Sigmoid colon (tissue), 7 donors: ENCODE results near the gene RBM47. TPM values are rescaled to one million over a fixed set of nuclear protein-coding genes. Genes with fewer than 3 reads are reported as not detected.

Source experiments
- DNase-seq: peaks from one replicate; pipeline ENCODE4 v3.0.0-alpha.2; 2019
- H3K27ac ChIP-seq, 4 donors: fragments of 200-600 bp; sonication (generic); one replicate each; pipeline ENCODE4 v1.5.1; 2016 to 2019; ENCODE audit warnings: mild to moderate bottlenecking in 1 of 4
- H3K27me3 ChIP-seq, 3 donors: fragments of 200-600 bp; sonication (generic); one replicate each; pipeline ENCODE4 v1.5.1; 2019; ENCODE audit warnings: mild to moderate bottlenecking in 1 of 3
- H3K36me3 ChIP-seq, 4 donors: fragments of 200-600 bp; sonication (generic); one replicate each; pipeline ENCODE4 v1.5.1; 2016 to 2019
- H3K4me1 ChIP-seq, 4 donors: fragments of 200-600 bp; sonication (generic); one replicate each; pipeline ENCODE4 v1.5.1; 2017 to 2019
- H3K4me3 ChIP-seq, 4 donors: fragments of 200-600 bp; sonication (generic); one replicate each; pipeline ENCODE4 v1.5.1; 2017 to 2019; ENCODE audit warnings: mild to moderate bottlenecking in 2 of 4, moderate library complexity in 1 of 4
- H3K9me3 ChIP-seq, 4 donors: fragments of 200-600 bp in 3 of 4; sonication (generic) in 3 of 4; one replicate each; pipeline versions ENCODE4 v1.5.1 to v1.6.1; 2013 to 2019
- CTCF ChIP-seq, 4 experiments: fragments of 450-650 bp in 3 of 4; fragments of 200-600 bp in 1 of 4; IDR thresholded peaks; one replicate each; pipeline ENCODE4 v1.5.1; 2016 to 2019; ENCODE audit warnings: antibody characterized with exemption in 4 of 4, mild to moderate bottlenecking in 3 of 4, moderate library complexity in 2 of 4
- EP300 ChIP-seq, 4 donors: sonication (generic); formaldehyde crosslinking; IDR thresholded peaks; one replicate each; pipeline ENCODE4 v1.6.1; 2017; ENCODE audit warnings: antibody characterized with exemption in 4 of 4
- POLR2A ChIP-seq, 2 donors: fragments of 450-650 bp; IDR thresholded peaks; one replicate each; pipeline ENCODE4 v1.6.1; 2016; ENCODE audit warnings: antibody characterized with exemption in 2 of 2, mild to moderate bottlenecking in 2 of 2, moderate library complexity in 2 of 2
- POLR2AphosphoS5 ChIP-seq, 4 donors: sonication (generic); formaldehyde crosslinking; IDR thresholded peaks; one replicate each; pipeline ENCODE4 v1.6.1; 2017; ENCODE audit warnings: antibody characterized with exemption in 4 of 4
- whole genome bisulfite sequencing, 2 donors: extraction: QIAGEN DNeasy Blood & Tissue Kit; methylation state at CpG; one replicate each; pipeline ENCODE4 v1.1.7; 2013; 5-methylcytosine and 5-hydroxymethylcytosine counted together
- intact Hi-C: fragments of 100-400 bp; cut with DNase I; formaldehyde crosslinking; loops from one replicate; pipeline ENCODE4 v1.15.1; 2023
- polyA plus RNA-seq, 3 donors: library from polyadenylated mRNA; stranded (reverse); fragments of 200-250 nt; gene quantifications; one replicate each; pipeline ENCODE4 v1.2.3, GENCODE V29; 2013
- total RNA-seq, 4 donors: library from RNA; depleted of rRNA; stranded (reverse); fragments of >200 nt; gene quantifications; one replicate each; pipeline ENCODE4 v1.1.0, GENCODE V29; 2016
- donor health status: healthy with polysubstance abuse.
- donor health status: Bipolar disorder and iron deficiency.
- donor health status: healthy.

RBM47 gene
- total and polyA plus RNA-seq, 7 donors: 7.2 to 148 (median 21.2) TPM

GRCh38 chr4:40473578-40474388 is 155.9 kb downstream of the RBM47 start:
- 22 to 67% methylated on average over 9 of the region's 9 CpGs for WGBS, 2 donors
- no peaks in the 10 kb centered on the region for H3K9me3 ChIP-seq
- H3K36me3 ChIP-seq: no peaks in the 10 kb centered on the region
- H3K4me3 ChIP-seq: no peak overlapping the region
- no peaks in the 10 kb centered on the region for H3K27me3 ChIP-seq
- H3K4me1 ChIP-seq: no peaks in the 10 kb centered on the region
- intact Hi-C loops: no loop called here
- no peak for DNase-seq
- TF ChIP-seq EP300 (IDR thresholded peaks at IDR 0.05): no peak
- no peak for TF ChIP-seq POLR2A (IDR thresholded peaks at IDR 0.05)
- TF ChIP-seq CTCF (IDR thresholded peaks at IDR 0.05): no peak
- no peak for TF ChIP-seq POLR2AphosphoS5 (IDR thresholded peaks at IDR 0.05)
- H3K27ac ChIP-seq: no peak overlapping the region

GRCh38 chr4:40471923-40472322 is 157.7 kb downstream of the RBM47 start:
- 74 to 92% methylated on average over 3 of the region's 3 CpGs for WGBS, 2 donors

GRCh38 chr4:40466789-40467188 is 162.9 kb downstream of the RBM47 start:
- intact Hi-C loops: no loop called here
- TF ChIP-seq EP300 (IDR thresholded peaks at IDR 0.05) (no peak), POLR2AphosphoS5 (IDR thresholded peaks at IDR 0.05) (no peak), POLR2A (IDR thresholded peaks at IDR 0.05) (no peak), CTCF (IDR thresholded peaks at IDR 0.05) (no peak)
- Histone ChIP-seq H3K27ac (no peak overlapping the region), H3K4me1 (no peaks in the 10 kb centered on the region), H3K4me3 (no peak overlapping the region), H3K9me3 (no peaks in the 10 kb centered on the region), H3K27me3 (no peaks in the 10 kb centered on the region), H3K36me3 (no peaks in the 10 kb centered on the region)
- WGBS, 2 donors: 82 to 96% methylated on average over 1 of the region's 1 CpG
- no peak for DNase-seq

More at GRCh38 chr4:40471923-40472322, 157.7 kb downstream of the RBM47 start:
- TF ChIP-seq CTCF (IDR thresholded peaks at IDR 0.05) (no peak), POLR2AphosphoS5 (IDR thresholded peaks at IDR 0.05) (no peak), POLR2A (IDR thresholded peaks at IDR 0.05) (no peak), EP300 (IDR thresholded peaks at IDR 0.05) (no peak)
- Histone ChIP-seq H3K4me1 (no peaks in the 10 kb centered on the region), H3K4me3 (no peak overlapping the region), H3K27ac (no peak overlapping the region), H3K27me3 (no peaks in the 10 kb centered on the region), H3K9me3 (no peaks in the 10 kb centered on the region), H3K36me3 (no peaks in the 10 kb centered on the region)
- intact Hi-C loops: no loop called here
- DNase-seq: no peak

GRCh38 chr4:40462326-40462725 is 167.3 kb downstream of the RBM47 start:
- Histone ChIP-seq H3K27ac (no peak overlapping the region), H3K27me3 (no peaks in the 10 kb centered on the region), H3K9me3 (no peaks in the 10 kb centered on the region), H3K4me1 (no peaks in the 10 kb centered on the region), H3K4me3 (no peak overlapping the region), H3K36me3 (no peaks in the 10 kb centered on the region)
- TF ChIP-seq POLR2A (IDR thresholded peaks at IDR 0.05) (no peak), CTCF (IDR thresholded peaks at IDR 0.05) (no peak), EP300 (IDR thresholded peaks at IDR 0.05) (no peak), POLR2AphosphoS5 (IDR thresholded peaks at IDR 0.05) (no peak)
- DNase-seq: no peak
- 12 to 32% methylated on average over 5 of the region's 5 CpGs for WGBS, 2 donors
- intact Hi-C loops: no loop called here
